IPS-18c (cell line): ENCODE measurements around the gene HIGD1B.
"Not testable (repeated sequence)": the region's sequence is repeated elsewhere in the genome, so short reads cannot be mapped to it uniquely, and the experiment has no call there.

ENCODE experiments used
- H3K4me3 ChIP-seq: 2 replicates; pipeline ENCODE4 v1.7.0; 2013; ENCODE audit warnings: low read depth, mild to moderate bottlenecking, low read length, moderate library complexity; ENCODE audit not compliant: insufficient read depth
- H3K9me3 ChIP-seq: one replicate; pipeline ENCODE4 v1.6.1; 2013; ENCODE audit warnings: mild to moderate bottlenecking, low read length, moderate library complexity; ENCODE audit not compliant: control insufficient read depth, insufficient read depth

HIGD1B gene

GRCh38 chr17:44847586-44847985 lies at the start of gene HIGD1B:
Gene HIGD1B, plus strand, starts transcription at chr17:44847883. Its CDS starts 270 bp downstream, at chr17:44848153.
- no peak within 1 kb of the TSS for H3K4me3 ChIP-seq
- no peaks in the 10 kb centered on the region for H3K9me3 ChIP-seq

- H3K9me3 ChIP-seq = no peaks in the 10 kb centered on the region
Observed at GRCh38 chr17:44798356-44798755, 49.3 kb upstream of the HIGD1B start.

GRCh38 chr17:44801880-44802279 lies 45.8 kb upstream of the HIGD1B start:
- Histone ChIP-seq H3K9me3 (no peaks in the 10 kb centered on the region), H3K4me3 (no peak overlapping the region)

More at GRCh38 chr17:44798356-44798755, 49.3 kb upstream of the HIGD1B start:
- no peak overlapping the region for H3K4me3 ChIP-seq

GRCh38 chr17:44804302-44805089 lies 43.2 kb upstream of the HIGD1B start:
- Histone ChIP-seq H3K9me3 (no peaks in the 10 kb centered on the region), H3K4me3 (no peak overlapping the region)

GRCh38 chr17:44807093-44807816 lies 40.4 kb upstream of the HIGD1B start:
- Histone ChIP-seq H3K4me3 (no peak overlapping the region), H3K9me3 (no peaks in the 10 kb centered on the region)

GRCh38 chr17:44807817-44808155 lies 39.9 kb upstream of the HIGD1B start:
- no peak overlapping the region for H3K4me3 ChIP-seq
- H3K9me3 ChIP-seq = no peaks in the 10 kb centered on the region

- Histone ChIP-seq H3K4me3 (no peak overlapping the region), H3K9me3 (no peaks in the 10 kb centered on the region)
Observed at GRCh38 chr17:44808156-44808555, 39.5 kb upstream of the HIGD1B start.

- H3K9me3 ChIP-seq, H3K4me3 ChIP-seq: not testable (repeated sequence)
Observed at GRCh38 chr17:44808656-44809388, 38.9 kb upstream of the HIGD1B start.

- H3K4me3 ChIP-seq = no peak overlapping the region
- H3K9me3 ChIP-seq = no peaks in the 10 kb centered on the region
Observed at GRCh38 chr17:44812263-44812662, 35.4 kb upstream of the HIGD1B start.

- H3K4me3 ChIP-seq, H3K9me3 ChIP-seq: not testable (repeated sequence)
Observed at GRCh38 chr17:44818508-44818907, 29.2 kb upstream of the HIGD1B start.

- no peaks in the 10 kb centered on the region for H3K9me3 ChIP-seq
- H3K4me3 ChIP-seq = no peak overlapping the region
Observed at GRCh38 chr17:44820631-44821212, 27.0 kb upstream of the HIGD1B start.

GRCh38 chr17:44825236-44825635 lies 22.4 kb upstream of the HIGD1B start:
- not testable (repeated sequence) for H3K4me3 ChIP-seq, H3K9me3 ChIP-seq

GRCh38 chr17:44826123-44826790 lies 21.4 kb upstream of the HIGD1B start:
- Histone ChIP-seq H3K9me3 (peaks cover under 1% of the 10 kb centered on the region), H3K4me3 (no peak overlapping the region)

GRCh38 chr17:44827863-44828262 lies 19.8 kb upstream of the HIGD1B start:
- no peak overlapping the region for H3K4me3 ChIP-seq
- H3K9me3 ChIP-seq = peaks cover 2% of the 10 kb centered on the region

GRCh38 chr17:44828919-44829522 lies 18.7 kb upstream of the HIGD1B start:
- H3K4me3 ChIP-seq = peak overlapping the region; percentile 76
- peaks cover 2% of the 10 kb centered on the region for H3K9me3 ChIP-seq

- peaks cover 2% of the 10 kb centered on the region for H3K9me3 ChIP-seq
Observed at GRCh38 chr17:44829523-44830358, 17.9 kb upstream of the HIGD1B start, which contains the start of gene GJC1. Gene GJC1, minus strand, starts transcription at chr17:44830287. Its CDS starts 24,470 bp downstream, at chr17:44805817.

More at GRCh38 chr17:44829523-44830358, 17.9 kb upstream of the HIGD1B start, which contains the start of gene GJC1:
- H3K4me3 ChIP-seq = peak within 1 kb of the TSS; percentile 76
